GM21825 (cell line): ENCODE measurements around the gene KCTD8.

Experiments
- ATAC-seq: cut with Tn5 transposase; IDR thresholded peaks from one replicate; pipeline ENCODE4 v1.9.1; 2021; ENCODE audit warnings: mild to moderate bottlenecking, moderate library complexity; ENCODE audit not compliant: unreplicated experiment

The KCTD8 gene

DNA sequence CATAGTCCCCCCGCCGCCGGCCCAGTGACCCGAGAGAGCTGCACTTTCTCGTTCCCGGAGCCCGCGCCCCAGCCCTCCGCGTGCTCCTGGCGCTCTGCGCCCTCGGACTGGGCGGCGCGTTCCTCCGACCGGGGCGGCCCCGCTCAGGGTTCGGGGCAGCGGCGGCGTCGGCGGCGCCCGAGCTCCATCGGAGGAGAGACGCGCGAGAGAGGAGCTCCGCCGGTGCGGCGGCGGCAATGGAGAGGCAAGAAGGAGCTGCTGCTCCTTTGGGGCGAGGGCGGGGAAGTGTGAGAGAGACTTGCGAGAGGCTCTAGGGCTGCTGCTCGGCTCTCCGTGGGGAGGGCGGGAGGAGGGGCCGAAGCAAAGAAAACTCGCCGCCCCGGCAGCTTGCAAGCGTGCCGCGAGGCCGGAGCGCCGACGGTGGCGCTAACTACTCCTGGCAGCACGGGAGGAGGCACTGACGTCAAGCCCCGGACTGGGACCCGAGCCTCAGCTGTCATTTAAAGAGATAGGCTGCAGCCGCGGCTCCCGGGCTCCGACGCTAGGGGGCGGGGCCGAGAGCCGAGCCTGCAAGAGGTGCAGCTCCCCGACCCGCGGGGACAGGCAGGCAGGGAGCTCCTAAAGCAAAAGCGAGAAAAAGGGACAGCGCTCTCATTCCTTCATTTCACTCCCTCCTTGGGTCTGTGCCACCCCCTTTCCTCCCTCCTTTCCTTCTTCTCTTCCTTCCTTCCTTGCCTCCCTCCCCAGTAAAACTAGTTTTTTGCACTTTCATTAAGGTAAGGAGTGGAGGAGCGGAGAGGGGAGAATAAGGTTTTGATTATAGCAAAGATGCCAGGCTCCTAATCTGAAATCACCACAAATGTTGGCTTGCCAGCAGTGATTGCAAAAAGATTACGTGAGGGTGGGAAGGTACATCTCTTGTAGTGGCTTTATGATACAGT is at the start of gene KCTD8:
KCTD8 (minus strand) TSS at position 289 of the 941 bp plus-strand sequence.
- ATAC-seq, result peak; percentile 97

GRCh38 chr4:44494810-44495701 is 46.4 kb upstream of the KCTD8 start:
- no peak for ATAC-seq

- ATAC-seq, result no peak
These were observed 45.3 kb upstream of the KCTD8 start for GRCh38 chr4:44493924-44494323.

GRCh38 chr4:44487341-44487740 is 38.7 kb upstream of the KCTD8 start:
- no peak for ATAC-seq

DNA sequence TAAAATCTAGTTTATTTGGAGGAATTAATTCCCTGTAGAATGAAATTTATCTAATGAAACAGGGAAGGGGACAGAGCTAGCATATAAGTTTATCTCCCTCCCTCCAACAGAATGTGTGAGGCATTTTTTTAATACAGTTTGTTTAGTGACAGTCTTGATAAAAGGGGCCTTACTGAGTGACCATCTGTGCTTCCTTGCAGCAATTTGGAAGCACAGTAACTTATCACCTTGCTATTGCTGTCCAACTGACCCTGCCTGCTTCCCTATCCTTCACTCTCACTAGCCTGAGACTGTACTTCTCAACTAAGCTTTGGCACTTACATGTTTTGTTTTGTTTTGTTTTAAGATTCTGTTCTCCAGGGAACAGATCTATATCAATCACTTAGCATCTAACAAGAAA is 31.1 kb upstream of the KCTD8 start:
- no peak for ATAC-seq

DNA sequence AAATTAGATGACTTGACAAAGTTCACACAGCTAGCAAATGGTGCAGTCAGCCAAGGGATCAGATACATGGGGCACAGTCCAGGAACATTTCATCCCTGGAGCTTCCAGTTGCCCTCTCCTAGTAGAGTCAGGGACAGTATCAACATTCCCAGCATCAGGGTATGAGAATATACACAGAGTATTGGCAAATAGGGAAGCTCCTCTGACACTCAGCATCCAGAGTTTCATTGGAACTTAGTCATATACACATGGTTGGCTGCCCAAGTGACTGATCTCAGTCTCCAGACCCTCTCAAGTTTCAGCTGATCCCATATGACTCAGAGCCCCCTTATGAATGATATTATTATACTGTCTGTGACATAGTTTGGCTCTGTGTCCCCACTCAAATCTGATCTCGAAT is 13.7 kb upstream of the KCTD8 start:
- ATAC-seq, result no peak

DNA sequence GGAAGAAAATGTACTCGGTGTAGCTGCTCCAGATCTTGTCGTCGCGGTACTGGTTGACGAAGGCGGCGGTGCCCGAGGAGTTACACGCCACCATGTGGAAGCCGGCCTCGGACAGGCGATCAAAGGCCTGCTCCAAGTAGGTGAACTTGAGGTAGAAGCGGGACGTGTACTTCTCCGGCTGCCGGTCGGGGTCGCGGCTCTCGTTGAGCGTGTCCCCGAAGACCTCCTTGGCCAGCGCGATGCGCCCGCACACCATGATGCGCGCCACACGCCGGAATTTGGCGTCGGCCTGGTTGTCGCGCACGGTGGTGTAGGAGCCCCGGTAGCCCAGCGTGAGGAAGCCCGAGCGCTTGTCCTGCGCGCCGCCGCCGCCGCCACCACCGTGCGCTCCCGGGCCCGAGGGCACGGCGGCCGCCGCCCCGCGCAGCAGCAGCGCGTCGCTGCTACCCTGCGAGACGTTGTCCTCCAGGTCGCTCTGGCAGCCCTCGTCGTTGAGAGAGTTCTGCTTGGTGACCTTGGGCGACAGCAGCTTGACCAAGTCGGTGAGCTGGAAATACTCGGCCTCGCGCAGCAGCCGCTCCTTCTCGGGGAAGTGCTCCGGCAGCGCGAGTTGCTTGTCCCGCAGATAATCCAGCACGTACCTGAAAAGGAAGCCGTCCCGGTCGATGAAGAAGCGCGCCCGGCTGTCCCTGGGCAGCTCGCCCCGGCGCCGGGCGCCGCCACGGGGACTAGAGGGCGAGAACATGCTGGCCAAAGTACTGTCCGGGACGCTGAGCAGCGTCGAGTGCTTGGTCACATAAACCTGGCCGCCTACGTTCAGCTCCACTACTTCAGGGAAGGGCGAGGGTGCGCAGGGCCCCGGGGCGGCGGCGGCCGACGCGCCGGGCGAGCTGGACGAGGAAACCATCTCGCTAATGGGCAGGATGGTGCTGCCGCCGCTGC is 775 bp downstream of the KCTD8 start:
- peak; percentile 14 for ATAC-seq

- no peak for ATAC-seq
These were observed 1.6 kb downstream of the KCTD8 start for GRCh38 chr4:44446801-44447562.

DNA sequence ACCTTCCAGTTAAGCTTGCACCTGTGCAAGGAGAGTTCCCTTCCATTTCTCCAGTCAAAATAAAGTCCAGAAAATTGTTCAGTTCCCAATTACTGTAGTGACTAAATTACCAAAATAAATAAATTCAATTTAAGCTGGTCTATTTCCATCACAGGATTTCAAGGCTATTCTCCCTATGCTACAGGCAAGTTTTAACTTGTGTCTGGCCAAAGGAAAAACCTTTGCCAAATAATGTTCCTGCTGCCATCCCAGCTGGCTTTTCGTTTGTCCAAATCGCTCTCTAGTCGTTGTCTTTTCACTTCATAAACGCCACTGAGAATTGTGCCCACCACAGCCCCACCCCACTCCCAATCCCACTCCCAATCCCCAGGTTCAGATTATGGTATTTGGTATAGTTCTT is 2.4 kb downstream of the KCTD8 start:
- ATAC-seq, result no peak

DNA sequence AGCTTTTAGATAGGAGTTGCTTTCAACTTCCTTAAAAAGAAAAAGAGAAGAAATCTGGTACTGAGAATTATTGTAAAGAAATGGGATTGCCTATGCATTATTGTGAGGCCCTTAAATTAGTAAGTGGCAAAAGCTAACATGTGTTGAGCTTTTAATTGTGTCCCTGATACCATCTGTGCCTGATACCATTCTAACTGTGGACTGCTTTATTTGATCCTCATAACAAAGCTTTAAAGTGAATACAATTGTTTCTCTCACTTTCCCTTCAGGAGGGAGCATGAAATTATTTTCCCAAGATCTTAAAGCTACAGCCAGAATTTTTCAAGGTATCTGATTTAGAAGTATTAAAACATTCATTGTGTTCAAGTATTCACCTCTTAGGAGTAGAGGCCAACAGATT is 9.9 kb downstream of the KCTD8 start:
- no peak for ATAC-seq

- ATAC-seq, result no peak
These were observed 14.4 kb downstream of the KCTD8 start for GRCh38 chr4:44434247-44434646.

DNA sequence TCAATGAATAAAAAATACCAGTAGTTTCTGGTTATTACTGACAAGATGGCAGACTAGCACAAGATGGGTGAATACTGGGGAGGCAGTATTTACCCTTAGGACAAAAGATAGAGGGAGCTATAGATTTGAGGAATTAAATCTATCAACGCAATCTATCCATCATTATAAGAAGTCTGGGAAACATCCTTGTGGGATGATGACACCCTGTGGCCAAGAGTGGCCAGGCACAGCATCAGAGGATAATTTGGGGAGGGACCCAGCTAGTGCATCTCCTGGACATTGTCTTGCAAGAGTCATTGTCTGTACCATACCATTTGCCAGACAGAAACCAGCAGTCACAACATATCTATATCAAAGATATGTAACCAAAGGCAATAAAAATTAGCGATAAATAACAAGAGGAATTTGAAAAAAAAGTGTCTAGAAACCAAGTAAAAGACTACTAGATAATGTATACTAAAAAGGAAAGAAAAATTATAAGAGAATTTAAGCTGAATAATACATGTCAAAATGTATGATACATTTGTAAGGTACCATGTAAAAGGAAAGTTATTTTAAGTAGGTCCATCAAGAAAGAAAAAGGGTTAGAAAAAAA is 22.9 kb downstream of the KCTD8 start:
- ATAC-seq, result no peak

GRCh38 chr4:44422912-44423311 is 25.7 kb downstream of the KCTD8 start:
- no peak for ATAC-seq

GRCh38 chr4:44421330-44422065 is 27.1 kb downstream of the KCTD8 start:
- no peak for ATAC-seq

GRCh38 chr4:44415251-44415650 is 33.4 kb downstream of the KCTD8 start:
- ATAC-seq, result no peak

- no peak for ATAC-seq
These were observed 80.0 kb downstream of the KCTD8 start for GRCh38 chr4:44368413-44369167.

- no peak for ATAC-seq
These were observed 94.4 kb downstream of the KCTD8 start for GRCh38 chr4:44354172-44354571.

DNA sequence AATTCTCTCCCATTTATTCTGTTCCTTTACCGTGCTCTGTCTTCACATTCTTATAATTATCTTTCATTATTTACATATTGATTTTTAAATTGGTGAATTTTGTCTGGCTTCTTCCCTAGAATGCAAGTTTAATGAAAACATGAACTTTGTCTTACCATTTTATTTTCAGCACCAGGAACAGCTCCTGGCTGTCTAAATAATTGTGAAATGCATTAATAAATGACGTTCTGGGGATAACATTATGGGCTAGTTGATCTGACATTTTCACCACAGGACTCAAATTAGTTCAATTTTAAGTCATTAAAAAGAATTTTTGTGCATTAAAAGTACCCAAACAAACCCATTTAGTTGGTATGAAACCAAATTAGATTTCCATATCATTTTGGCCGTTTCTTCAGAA is 97.5 kb downstream of the KCTD8 start:
- ATAC-seq, result no peak
